ENCODE measurements around the gene CFAP46. TPM values are rescaled to one million over a fixed set of nuclear protein-coding genes. Genes with fewer than 3 reads are reported as not detected.

CFAP46 gene
- total RNA-seq, 4 donors from 2014 or later = under 0.01 to 1.3 (median 0.28) TPM

DNA sequence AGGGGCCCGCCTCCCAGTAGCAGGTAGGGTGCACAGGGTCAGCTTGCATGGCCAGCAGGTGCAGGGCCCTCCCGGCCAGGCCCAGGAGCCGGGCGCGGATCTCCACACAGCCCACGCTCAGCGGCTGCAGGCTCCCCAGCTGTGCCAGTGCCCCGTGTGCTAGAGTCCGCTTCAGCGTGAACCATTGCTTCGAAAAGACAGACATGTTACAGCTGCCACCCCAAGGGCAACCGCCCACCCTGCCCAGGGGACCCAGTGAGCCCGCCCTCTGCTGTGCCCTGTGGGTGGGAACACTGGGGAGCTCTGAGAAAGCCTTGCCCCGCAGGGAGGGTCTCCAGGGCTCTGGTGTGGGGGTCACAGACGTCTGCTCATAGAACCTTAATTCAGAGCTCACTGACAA, 92.1 kb downstream of the CFAP46 start:
- TF ChIP-seq, protein P1, sequence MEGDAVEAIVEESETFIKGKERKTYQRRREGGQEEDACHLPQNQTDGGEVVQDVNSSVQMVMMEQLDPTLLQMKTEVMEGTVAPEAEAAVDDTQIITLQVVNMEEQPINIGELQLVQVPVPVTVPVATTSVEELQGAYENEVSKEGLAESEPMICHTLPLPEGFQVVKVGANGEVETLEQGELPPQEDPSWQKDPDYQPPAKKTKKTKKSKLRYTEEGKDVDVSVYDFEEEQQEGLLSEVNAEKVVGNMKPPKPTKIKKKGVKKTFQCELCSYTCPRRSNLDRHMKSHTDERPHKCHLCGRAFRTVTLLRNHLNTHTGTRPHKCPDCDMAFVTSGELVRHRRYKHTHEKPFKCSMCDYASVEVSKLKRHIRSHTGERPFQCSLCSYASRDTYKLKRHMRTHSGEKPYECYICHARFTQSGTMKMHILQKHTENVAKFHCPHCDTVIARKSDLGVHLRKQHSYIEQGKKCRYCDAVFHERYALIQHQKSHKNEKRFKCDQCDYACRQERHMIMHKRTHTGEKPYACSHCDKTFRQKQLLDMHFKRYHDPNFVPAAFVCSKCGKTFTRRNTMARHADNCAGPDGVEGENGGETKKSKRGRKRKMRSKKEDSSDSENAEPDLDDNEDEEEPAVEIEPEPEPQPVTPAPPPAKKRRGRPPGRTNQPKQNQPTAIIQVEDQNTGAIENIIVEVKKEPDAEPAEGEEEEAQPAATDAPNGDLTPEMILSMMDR (IDR thresholded peaks at IDR 0.05) = no peak
- TF ChIP-seq POLR2AphosphoS5 (IDR thresholded peaks at IDR 0.05) = no peak
- TF ChIP-seq EP300 (IDR thresholded peaks at IDR 0.05) = no peak
- no peak for TF ChIP-seq POLR2A (IDR thresholded peaks at IDR 0.05; ENCODE audit: low read depth)
- Histone ChIP-seq H3K4me1 (no peaks in the 10 kb centered on the region), H3K27me3 (peaks cover 0 to 46% (median 2%) of the 10 kb centered on the region in 4 donors), H3K36me3 (no peaks in the 10 kb centered on the region), H3K4me3 (no peak overlapping the region), H3K9me3 (peaks cover 0 to 12% (median under 1%) of the 10 kb centered on the region in 4 donors), H3K27ac (replicated peaks in 1 of 4) (no peak overlapping the region)
- intact Hi-C loops (cut with DNase I) = no loop called here
- DNase-seq (ENCODE audit: extremely low spot score) = no peak
- WGBS = 95% methylated on average over 8 of the region's 15 CpGs

DNA sequence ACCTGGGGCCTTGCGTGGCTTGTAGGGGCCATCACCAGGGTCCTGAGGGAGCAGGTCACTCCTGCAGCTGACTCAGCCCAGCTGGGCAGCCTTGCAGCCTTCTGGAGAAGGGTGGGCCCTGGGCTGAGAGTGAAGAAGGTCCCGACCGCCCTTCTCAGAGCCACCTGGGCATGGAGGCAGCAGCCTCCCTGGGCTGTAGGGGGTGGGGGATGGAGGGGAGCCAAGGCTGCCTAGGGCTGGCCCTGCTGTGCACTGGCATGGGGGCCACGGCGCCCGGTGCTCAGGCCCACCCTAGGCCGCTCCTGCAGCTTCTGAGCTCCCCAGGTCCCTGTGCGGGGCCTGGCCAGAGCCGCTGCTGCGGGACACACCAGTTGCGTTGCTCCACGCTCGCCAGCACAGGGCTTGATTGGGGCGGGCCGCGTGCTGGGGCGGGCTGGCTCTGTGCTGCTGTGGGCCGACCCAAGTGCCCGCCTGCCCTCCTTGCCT, 92.8 kb downstream of the CFAP46 start:
- no peaks in the 10 kb centered on the region for H3K4me1 ChIP-seq
- H3K27me3 ChIP-seq = peaks cover 0 to 53% (median 2%) of the 10 kb centered on the region in 4 donors
- no peak overlapping the region for H3K27ac ChIP-seq (replicated peaks in 1 of 4)
- no peak overlapping the region for H3K4me3 ChIP-seq
- WGBS = 95% methylated on average over 15 of the region's 19 CpGs
- intact Hi-C loops (cut with DNase I) = no loop called here
- peaks cover 0 to 8% (median 0%) of the 10 kb centered on the region in 4 donors for H3K9me3 ChIP-seq
- TF ChIP-seq EP300 (IDR thresholded peaks at IDR 0.05) = no peak
- TF ChIP-seq POLR2AphosphoS5 (IDR thresholded peaks at IDR 0.05) = no peak
- TF ChIP-seq, protein P1 (IDR thresholded peaks at IDR 0.05) = no peak
- TF ChIP-seq POLR2A (IDR thresholded peaks at IDR 0.05; ENCODE audit: low read depth) = no peak
- no peaks in the 10 kb centered on the region for H3K36me3 ChIP-seq
- DNase-seq (ENCODE audit: extremely low spot score) = no peak

DNA sequence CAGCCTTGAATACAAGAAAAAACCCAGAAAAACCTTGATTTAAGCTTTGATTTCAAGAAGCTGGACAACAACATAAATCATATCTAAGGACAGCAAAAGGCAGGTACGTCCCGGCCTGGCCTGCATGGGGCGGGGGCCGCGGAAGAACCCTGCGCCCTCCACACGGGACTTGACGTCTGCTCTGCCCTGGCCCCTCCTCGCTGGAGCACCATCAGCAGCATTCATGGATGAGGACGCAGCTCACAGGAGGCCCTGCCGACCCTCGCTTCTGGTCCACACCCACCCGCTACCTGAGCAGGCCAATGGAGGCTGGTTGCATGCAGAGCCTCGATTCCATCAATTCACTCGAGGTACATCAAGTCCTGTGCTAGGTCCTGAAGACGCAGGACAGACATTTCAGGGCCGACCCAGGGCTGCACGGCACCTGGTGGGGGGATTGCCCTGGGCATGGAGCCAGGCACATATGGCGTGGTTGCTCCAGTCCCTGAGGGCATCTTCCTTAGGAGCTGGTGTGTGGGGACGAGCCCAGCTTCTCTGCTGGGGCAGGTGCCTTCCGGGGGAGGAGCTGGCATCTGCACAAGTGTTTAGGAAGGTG, 93.3 kb downstream of the CFAP46 start:
- TF ChIP-seq, protein P1 (IDR thresholded peaks at IDR 0.05) = no peak
- TF ChIP-seq EP300 (IDR thresholded peaks at IDR 0.05) = no peak
- TF ChIP-seq POLR2AphosphoS5 (IDR thresholded peaks at IDR 0.05) = no peak
- no peak for TF ChIP-seq POLR2A (IDR thresholded peaks at IDR 0.05; ENCODE audit: low read depth)
- H3K9me3 ChIP-seq = peaks cover 0 to 2% (median 0%) of the 10 kb centered on the region in 4 donors
- 96% methylated on average over 16 of the region's 21 CpGs for WGBS
- no peak overlapping the region for H3K4me3 ChIP-seq
- peaks cover 0 to 58% (median 2%) of the 10 kb centered on the region in 4 donors for H3K27me3 ChIP-seq
- H3K4me1 ChIP-seq = no peaks in the 10 kb centered on the region
- H3K27ac ChIP-seq (replicated peaks in 1 of 4) = no peak overlapping the region
- DNase-seq (ENCODE audit: extremely low spot score) = no peak
- H3K36me3 ChIP-seq = no peaks in the 10 kb centered on the region
- intact Hi-C loops (cut with DNase I) = no loop called here

DNA sequence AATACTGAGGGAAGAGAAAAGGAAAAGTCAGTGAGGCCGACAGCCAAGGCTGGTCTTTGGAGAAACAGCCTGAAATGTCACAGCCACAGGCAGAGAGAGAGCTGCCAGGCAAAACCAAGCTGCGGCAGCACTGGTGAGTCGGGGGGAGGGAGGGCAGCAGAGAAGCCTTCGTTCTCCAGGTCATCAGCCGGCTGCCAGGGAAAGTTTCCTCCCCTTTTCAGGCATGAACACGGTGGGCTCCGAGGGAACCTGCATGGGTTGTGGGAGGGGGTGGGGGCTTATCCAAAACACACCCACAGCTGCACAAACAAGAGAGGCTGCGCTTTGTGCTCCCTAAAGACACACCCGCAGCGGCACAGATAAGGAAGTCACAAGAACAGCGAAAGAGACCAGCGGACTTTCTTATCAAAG, 94.1 kb downstream of the CFAP46 start:
- no peak for DNase-seq (ENCODE audit: extremely low spot score)
- H3K4me3 ChIP-seq = no peak overlapping the region
- 39% methylated on average over 8 of the region's 12 CpGs for WGBS
- peaks cover 0 to 63% (median 2%) of the 10 kb centered on the region in 4 donors for H3K27me3 ChIP-seq
- no peaks in the 10 kb centered on the region for H3K4me1 ChIP-seq
- H3K27ac ChIP-seq (replicated peaks in 1 of 4) = no peak overlapping the region
- intact Hi-C loops (cut with DNase I) = no loop called here
- no peaks in the 10 kb centered on the region for H3K36me3 ChIP-seq
- TF ChIP-seq POLR2A (IDR thresholded peaks at IDR 0.05; ENCODE audit: low read depth) (no peak), POLR2AphosphoS5 (IDR thresholded peaks at IDR 0.05) (no peak), EP300 (IDR thresholded peaks at IDR 0.05) (no peak)
- TF ChIP-seq, protein P1 (IDR thresholded peaks at IDR 0.05) = no peak
- peaks cover 0 to 1% (median 1%) of the 10 kb centered on the region in 4 donors for H3K9me3 ChIP-seq
